ENCODE data around the gene IGLL5.

- TF ChIP-seq EZH2 (IDR thresholded peaks at IDR 0.05; ENCODE audit: insufficient read depth, poor library complexity, severe bottlenecking) = no peak
- no peak for TF ChIP-seq EZH2phosphoT487 (IDR thresholded peaks at IDR 0.05; ENCODE audit: insufficient read depth, low read depth)
Observed at GRCh38 chr22:22936915-22937656, 49.5 kb downstream of the IGLL5 start.
